Right lobe of liver (tissue), 6 donors: ENCODE results near the gene STEAP4. TPM values are rescaled to one million over a fixed set of nuclear protein-coding genes. Genes with fewer than 3 reads are reported as not detected.

Experiments used
- ATAC-seq, 4 donors: fragments of 200-7000 bp; cut with Tn5 transposase; one replicate each; pipeline ENCODE4 v1.9.1; 2020; ENCODE audit warnings: mild to moderate bottlenecking in 4 of 4, moderate library complexity in 4 of 4
- DNase-seq, 3 donors: peaks; one replicate each; pipeline ENCODE4 v3.0.0-alpha.2; 2020
- H3K27ac ChIP-seq, 3 donors: fragments of 200-600 bp; one replicate each; pipeline ENCODE4 v1.8.0; 2022
- H3K27me3 ChIP-seq, 2 donors: fragments of 200-600 bp; one replicate each; pipeline ENCODE4 v1.8.0; 2022
- H3K36me3 ChIP-seq, 4 donors: fragments of 200-600 bp; sonication (generic) in 1 of 4; one replicate each; pipeline versions ENCODE4 v1.5.1 to v1.8.0; 2017 to 2022; ENCODE audit warnings: control low read depth in 1 of 4
- H3K4me1 ChIP-seq, 4 donors: fragments of 200-600 bp; sonication (generic) in 1 of 4; one replicate each; pipeline versions ENCODE4 v1.5.1 to v1.8.0; 2017 to 2022; ENCODE audit warnings: control low read depth in 1 of 4
- H3K4me3 ChIP-seq, 3 donors: fragments of 200-600 bp; one replicate each; pipeline ENCODE4 v1.8.0; 2022
- H3K9me3 ChIP-seq, 4 donors: fragments of 200-600 bp; sonication (generic) in 1 of 4; one replicate each; pipeline versions ENCODE4 v1.5.1 to v1.8.0; 2017 to 2022; ENCODE audit warnings: control low read depth in 1 of 4
- CTCF ChIP-seq, 4 donors: fragments of 200-600 bp in 3 of 4; fragments of 450-650 bp in 1 of 4; IDR thresholded peaks; one replicate each; pipeline versions ENCODE4 v1.5.1 to v1.8.0; 2016 to 2022; ENCODE audit warnings: antibody characterized with exemption in 4 of 4, mild to moderate bottlenecking in 2 of 4
- POLR2A ChIP-seq: fragments of 450-650 bp; IDR thresholded peaks from one replicate; pipeline ENCODE4 v1.6.1; 2017; ENCODE audit warnings: antibody characterized with exemption, mild to moderate bottlenecking
- WGBS: methylation state at CpG from one replicate; pipeline ENCODE4 v1.1.6; 2018; ENCODE audit warnings: low coverage, low lambda C conversion rate; ENCODE audit not compliant: insufficient coverage; ENCODE audit errors: missing lambda C conversion rate; 5-methylcytosine and 5-hydroxymethylcytosine counted together
- intact Hi-C, 2 donors: fragments of 100-400 bp; cut with DNase I; formaldehyde crosslinking; loops; one replicate each; pipeline versions ENCODE4 v1.11.2 to v1.14.1; 2022
- total RNA-seq, 6 experiments: library from RNA; depleted of rRNA in 2 of 6; stranded (reverse); fragments of >200 nt in 2 of 6; fragmentation: NEBNext Ultra II Directional in 3 of 6; extraction: Animal tissue kit (Norgen Biotek cat#: 25700) in 3 of 6; gene quantifications; one replicate each; pipeline versions ENCODE4 v1.1.0 to v1.2.4, GENCODE V29; 2016 to 2023
- donor health status: DM: no; HTN: yes; CAD: no.
- donor health status: DM: no; HTN: no; CAD: no.
- donor health status: DM: no; HTN: no; CAD: no.
- donor health status: DM: no; HTN: yes; CAD: no.
- donor health status: DM: no; HTN: yes; CAD: no.

Gene STEAP4
- total RNA-seq, 6 experiments from 2014 or later: 16.3 to 158 (median 22.9) TPM

GRCh38 chr7:88314061-88314491 lies 7.4 kb upstream of the STEAP4 start:
- no peaks in the 10 kb centered on the region for H3K27me3 ChIP-seq
- H3K4me1 ChIP-seq: peaks cover 0 to 14% (median 5%) of the 10 kb centered on the region in 4 donors
- no peaks in the 10 kb centered on the region for H3K36me3 ChIP-seq
- ATAC-seq (peak in 2 of 4 donors; percentile 10 to 45), DNase-seq (no peak)
- H3K27ac ChIP-seq: no peak overlapping the region
- TF ChIP-seq POLR2A: no peak
- no peak for TF ChIP-seq CTCF (IDR thresholded peaks at IDR 0.05)
- H3K9me3 ChIP-seq: no peaks in the 10 kb centered on the region
- H3K4me3 ChIP-seq: no peak overlapping the region
- 26% methylated on average over 4 of the region's 4 CpGs for WGBS
- intact Hi-C loops: no loop called here

GRCh38 chr7:88312061-88312663 lies 5.5 kb upstream of the STEAP4 start:
- intact Hi-C loops: no loop called here
- Histone ChIP-seq H3K9me3 (no peaks in the 10 kb centered on the region), H3K27ac (peak overlapping the region; percentile 4 to 41 (median 9)), H3K27me3 (no peaks in the 10 kb centered on the region), H3K36me3 (no peaks in the 10 kb centered on the region), H3K4me3 (no peak overlapping the region), H3K4me1 (peaks cover 0 to 15% (median 5%) of the 10 kb centered on the region in 4 donors)
- 29% methylated on average over 3 of the region's 3 CpGs for WGBS
- TF ChIP-seq POLR2A: no peak
- no peak for TF ChIP-seq CTCF (IDR thresholded peaks at IDR 0.05)
- ATAC-seq (peak; percentile 84 to 94 (median 90)), DNase-seq (peak; percentile 59 to 74 (median 62))

- Histone ChIP-seq H3K4me1 (peaks cover 0 to 20% (median 5%) of the 10 kb centered on the region in 4 donors), H3K4me3 (no peak overlapping the region), H3K36me3 (no peaks in the 10 kb centered on the region), H3K27me3 (no peaks in the 10 kb centered on the region), H3K9me3 (no peaks in the 10 kb centered on the region), H3K27ac (peak overlapping the region; percentile 4 to 59 (median 41))
- 12% methylated on average over 1 of the region's 1 CpG for WGBS
- TF ChIP-seq POLR2A (no peak), CTCF (IDR thresholded peaks at IDR 0.05) (no peak)
- intact Hi-C loops: no loop called here
- no peak for DNase-seq
- peak; percentile 64 to 81 (median 74) for ATAC-seq
Observed at GRCh38 chr7:88311675-88312036, 5.0 kb upstream of the STEAP4 start.

GRCh38 chr7:88310956-88311674 lies 4.4 kb upstream of the STEAP4 start:
- 53% methylated on average over 3 of the region's 4 CpGs for WGBS
- H3K9me3 ChIP-seq: no peaks in the 10 kb centered on the region
- intact Hi-C loops: no loop called here
- peaks cover 0 to 21% (median 5%) of the 10 kb centered on the region in 4 donors for H3K4me1 ChIP-seq
- no peak for DNase-seq
- TF ChIP-seq POLR2A (no peak), CTCF (IDR thresholded peaks at IDR 0.05) (no peak)
- H3K4me3 ChIP-seq: no peak overlapping the region
- no peaks in the 10 kb centered on the region for H3K36me3 ChIP-seq
- peak in 2 of 4 donors; percentile 5 to 54 for ATAC-seq
- H3K27me3 ChIP-seq: no peaks in the 10 kb centered on the region
- H3K27ac ChIP-seq: peak overlapping the region in 1 of 3 donors; percentile 59
